OCI-LY1 (cell line): ENCODE results near the gene ANTXR1.

Source experiments
- H2AFZ ChIP-seq: fragments of 200-600 bp; sonication (generic), shearing (Covaris generic); 2 replicates; pipeline ENCODE4 v1.6.0; 2014; ENCODE audit warnings: antibody characterized with exemption, mild to moderate bottlenecking, low read length
- H3F3A ChIP-seq: fragments of 200-600 bp; sonication (generic), shearing (Covaris generic); 2 replicates; pipeline ENCODE4 v1.6.0; 2014; ENCODE audit warnings: mild to moderate bottlenecking, antibody characterized with exemption, low read length, moderate library complexity; ENCODE audit not compliant: insufficient read depth
- H3K27ac ChIP-seq: fragments of 200-600 bp; sonication (generic); 2 replicates; pipeline ENCODE4 v1.5.1; 2014; ENCODE audit warnings: low read length, mixed run types, mild to moderate bottlenecking, low read depth; ENCODE audit not compliant: poor library complexity, severe bottlenecking
- H3K27me3 ChIP-seq: fragments of 200-600 bp; sonication (generic); 2 replicates; pipeline ENCODE4 v1.6.0; 2014; ENCODE audit warnings: antibody characterized with exemption, mild to moderate bottlenecking, low read length, moderate library complexity; ENCODE audit not compliant: insufficient read depth
- H3K36me3 ChIP-seq: fragments of 200-600 bp; sonication (generic); 2 replicates; pipeline ENCODE4 v1.6.1; 2014; ENCODE audit warnings: mild to moderate bottlenecking, antibody characterized with exemption, low read length, moderate library complexity, mixed read lengths; ENCODE audit not compliant: insufficient read depth
- H3K4me1 ChIP-seq: fragments of 200-600 bp; sonication (generic); 2 replicates; pipeline ENCODE4 v1.5.1; 2014; ENCODE audit warnings: mild to moderate bottlenecking, low read length, moderate library complexity; ENCODE audit not compliant: insufficient read depth, severe bottlenecking
- H3K4me2 ChIP-seq: fragments of 200-600 bp; sonication (generic), shearing (Covaris generic); 2 replicates; pipeline ENCODE4 v1.6.1; 2014; ENCODE audit warnings: low read length
- H3K4me3 ChIP-seq: fragments of 200-600 bp; sonication (generic); 2 replicates; pipeline ENCODE4 v1.5.1; 2014; ENCODE audit warnings: low read length, low read depth, mild to moderate bottlenecking, mixed read lengths; ENCODE audit not compliant: poor library complexity, severe bottlenecking
- H3K79me2 ChIP-seq: fragments of 200-600 bp; shearing (Covaris generic); 2 replicates; pipeline ENCODE4 v1.6.1; 2016; ENCODE audit warnings: mixed run types, low read length, mixed read lengths; ENCODE audit not compliant: insufficient read depth
- H3K9ac ChIP-seq: fragments of 200-600 bp; sonication (generic), shearing (Covaris generic); 2 replicates; pipeline ENCODE4 v1.6.1; 2014; ENCODE audit warnings: mild to moderate bottlenecking, low read length, mixed read lengths
- H3K9me2 ChIP-seq: fragments of 200-600 bp; sonication (generic), shearing (Covaris generic); 2 replicates; pipeline ENCODE4 v1.6.1; 2014; ENCODE audit warnings: low read depth, mild to moderate bottlenecking, low read length, mixed read lengths
- H3K9me3 ChIP-seq: fragments of 200-600 bp; shearing (Covaris generic); 2 replicates; pipeline ENCODE4 v1.6.1; 2014; ENCODE audit warnings: low read length, mixed read lengths
- H4K20me1 ChIP-seq: fragments of 200-600 bp; sonication (generic), shearing (Covaris generic); 2 replicates; pipeline ENCODE4 v1.6.0; 2016; ENCODE audit warnings: mild to moderate bottlenecking, low read length; ENCODE audit not compliant: insufficient read depth
- CTCF ChIP-seq: fragments of 200-600 bp; sonication (generic), shearing (Covaris generic); IDR thresholded peaks from 2 replicates; pipeline ENCODE4 v1.5.1; 2017; ENCODE audit warnings: mild to moderate bottlenecking, antibody characterized with exemption, low read length, moderate library complexity, mixed read lengths
- EZH2 ChIP-seq: fragments of 200-600 bp; sonication (generic), shearing (Covaris generic); IDR thresholded peaks from 2 replicates; pipeline ENCODE4 v1.8.0; 2017; ENCODE audit warnings: borderline replicate concordance, mixed run types, mild to moderate bottlenecking, antibody characterized with exemption, low read length, moderate library complexity, mixed read lengths

Gene ANTXR1

GRCh38 chr2:69292256-69292655 is 279.3 kb downstream of the ANTXR1 start:
- TF ChIP-seq CTCF: no peak
- no peak for TF ChIP-seq EZH2
- H3K27ac ChIP-seq: no peak overlapping the region
- no peaks in the 10 kb centered on the region for H3K9me3 ChIP-seq
- H3K4me1 ChIP-seq: no peaks in the 10 kb centered on the region
- no peak overlapping the region for H3K9ac ChIP-seq
- H2AFZ ChIP-seq: no peak overlapping the region
- no peaks in the 10 kb centered on the region for H3F3A ChIP-seq
- H3K27me3 ChIP-seq: no peaks in the 10 kb centered on the region
- H3K9me2 ChIP-seq: no peaks in the 10 kb centered on the region
- no peaks in the 10 kb centered on the region for H3K36me3 ChIP-seq
- H3K79me2 ChIP-seq: no peaks in the 10 kb centered on the region
- H4K20me1 ChIP-seq: no peaks in the 10 kb centered on the region
- no peak overlapping the region for H3K4me3 ChIP-seq
- no peak overlapping the region for H3K4me2 ChIP-seq

DNA sequence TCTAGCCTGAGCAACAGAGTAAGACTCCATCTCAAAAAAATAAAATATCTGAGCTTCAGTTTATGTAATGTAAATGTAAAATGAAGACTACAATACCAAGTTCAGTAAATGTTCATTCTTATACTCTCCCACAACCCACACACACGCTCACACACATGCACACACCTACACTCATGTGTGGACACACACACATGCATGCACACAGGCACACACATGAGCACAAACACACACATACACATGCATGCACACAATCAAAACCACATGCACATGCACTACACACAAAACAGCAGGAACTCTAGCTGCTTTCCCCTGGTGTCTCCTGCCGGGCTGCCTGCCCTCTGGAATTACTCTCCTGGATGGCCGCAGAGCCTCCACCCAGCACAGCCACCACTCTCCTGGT is 283.4 kb downstream of the ANTXR1 start:
- no peaks in the 10 kb centered on the region for H3K9me3 ChIP-seq
- TF ChIP-seq EZH2 (no peak), CTCF (no peak)
- H3K36me3 ChIP-seq: no peaks in the 10 kb centered on the region
- H2AFZ ChIP-seq: no peak overlapping the region
- no peak overlapping the region for H3K4me2 ChIP-seq
- no peaks in the 10 kb centered on the region for H4K20me1 ChIP-seq
- no peaks in the 10 kb centered on the region for H3K79me2 ChIP-seq
- H3F3A ChIP-seq: no peaks in the 10 kb centered on the region
- H3K27me3 ChIP-seq: no peaks in the 10 kb centered on the region
- H3K4me1 ChIP-seq: no peaks in the 10 kb centered on the region
- no peak overlapping the region for H3K27ac ChIP-seq
- H3K4me3 ChIP-seq: no peak overlapping the region
- H3K9ac ChIP-seq: no peak overlapping the region
- no peaks in the 10 kb centered on the region for H3K9me2 ChIP-seq

DNA sequence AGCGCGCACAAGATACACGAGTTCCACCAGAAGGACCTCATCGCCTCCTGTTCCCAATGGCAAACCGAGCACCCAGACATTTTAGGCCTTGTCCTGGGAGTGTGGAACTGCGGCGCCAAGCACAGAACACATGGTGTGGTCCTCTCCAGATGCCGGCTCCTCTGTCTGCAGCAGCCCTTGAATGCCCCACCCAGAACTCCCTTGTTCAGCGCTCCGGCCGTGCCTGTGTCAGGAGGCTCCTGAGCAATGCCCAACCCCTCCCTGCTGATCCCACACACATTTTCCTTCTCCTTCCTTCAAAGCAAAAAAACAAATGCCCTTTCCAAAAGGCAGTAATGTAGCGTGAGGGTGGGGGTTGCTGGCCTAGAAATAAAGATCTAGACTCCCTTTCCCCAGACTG is 284.2 kb downstream of the ANTXR1 start:
- H3K79me2 ChIP-seq: no peaks in the 10 kb centered on the region
- H3F3A ChIP-seq: no peaks in the 10 kb centered on the region
- TF ChIP-seq EZH2: no peak
- TF ChIP-seq CTCF: no peak
- H3K4me1 ChIP-seq: no peaks in the 10 kb centered on the region
- H3K36me3 ChIP-seq: no peaks in the 10 kb centered on the region
- no peaks in the 10 kb centered on the region for H4K20me1 ChIP-seq
- no peak overlapping the region for H3K4me2 ChIP-seq
- no peak overlapping the region for H2AFZ ChIP-seq
- no peaks in the 10 kb centered on the region for H3K9me3 ChIP-seq
- H3K9me2 ChIP-seq: no peaks in the 10 kb centered on the region
- H3K27ac ChIP-seq: no peak overlapping the region
- H3K27me3 ChIP-seq: no peaks in the 10 kb centered on the region
- no peak overlapping the region for H3K9ac ChIP-seq
- no peak overlapping the region for H3K4me3 ChIP-seq
